GM18858 (cell line): ENCODE results near the gene HEY2.
"Not testable (repeated sequence)": the region's sequence is repeated elsewhere in the genome, so short reads cannot be mapped to it uniquely, and the experiment has no call there.

Experiments
- ATAC-seq: cut with Tn5 transposase; IDR thresholded peaks from one replicate; pipeline ENCODE4 v1.9.1; 2021; ENCODE audit not compliant: unreplicated experiment

HEY2 gene

GRCh38 chr6:125749173-125749864 is at the start of gene HEY2:
HEY2 (plus strand) TSS chr6:125749632; CDS start chr6:125749777, 145 bp downstream.
- ATAC-seq = peak; percentile 65

DNA sequence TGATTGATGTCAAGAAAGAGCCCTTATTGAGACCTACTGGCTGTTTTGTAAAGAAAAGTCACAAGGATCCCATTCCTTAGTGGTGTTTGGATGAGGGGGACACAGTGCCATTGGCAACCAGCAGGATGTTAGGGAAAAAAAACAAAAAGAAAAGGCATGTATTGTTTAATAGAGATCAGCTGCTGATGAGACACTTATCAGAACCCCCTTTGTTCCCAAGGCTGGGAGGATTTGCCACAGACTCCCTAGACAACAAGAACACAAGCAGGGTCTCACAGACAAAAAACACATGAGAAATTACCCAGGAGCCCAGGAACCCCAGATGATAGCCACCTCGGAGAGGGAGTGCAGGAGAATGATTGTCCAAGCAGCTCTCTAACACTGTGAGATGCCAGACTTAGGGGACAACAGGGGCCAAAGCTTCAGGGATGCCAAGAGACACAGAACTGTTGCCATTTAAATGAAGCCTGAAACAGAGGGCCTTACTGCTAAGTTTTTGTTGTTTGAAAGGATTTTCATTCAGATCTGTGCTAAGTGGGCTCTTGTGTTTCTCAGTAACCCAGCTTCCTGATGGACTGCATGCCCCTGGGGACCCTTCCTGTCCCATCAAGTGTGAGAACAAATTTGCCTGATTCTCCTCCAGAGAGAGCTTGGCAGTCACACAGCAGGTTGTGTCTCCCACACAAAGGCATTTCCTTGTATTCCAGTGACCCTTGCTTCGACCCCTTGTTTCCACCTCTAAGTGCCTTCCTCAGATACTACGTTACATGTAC is 48.7 kb upstream of the HEY2 start:
- no peak for ATAC-seq

- no peak for ATAC-seq
Measured at GRCh38 chr6:125701354-125701668, 48.1 kb upstream of the HEY2 start.

- not testable (repeated sequence) for ATAC-seq
Measured at GRCh38 chr6:125703882-125704281, 45.5 kb upstream of the HEY2 start.

- ATAC-seq = no peak
Measured at GRCh38 chr6:125707615-125708243, 41.7 kb upstream of the HEY2 start.

- ATAC-seq = no peak
Measured at GRCh38 chr6:125711013-125711675, 38.3 kb upstream of the HEY2 start.

DNA sequence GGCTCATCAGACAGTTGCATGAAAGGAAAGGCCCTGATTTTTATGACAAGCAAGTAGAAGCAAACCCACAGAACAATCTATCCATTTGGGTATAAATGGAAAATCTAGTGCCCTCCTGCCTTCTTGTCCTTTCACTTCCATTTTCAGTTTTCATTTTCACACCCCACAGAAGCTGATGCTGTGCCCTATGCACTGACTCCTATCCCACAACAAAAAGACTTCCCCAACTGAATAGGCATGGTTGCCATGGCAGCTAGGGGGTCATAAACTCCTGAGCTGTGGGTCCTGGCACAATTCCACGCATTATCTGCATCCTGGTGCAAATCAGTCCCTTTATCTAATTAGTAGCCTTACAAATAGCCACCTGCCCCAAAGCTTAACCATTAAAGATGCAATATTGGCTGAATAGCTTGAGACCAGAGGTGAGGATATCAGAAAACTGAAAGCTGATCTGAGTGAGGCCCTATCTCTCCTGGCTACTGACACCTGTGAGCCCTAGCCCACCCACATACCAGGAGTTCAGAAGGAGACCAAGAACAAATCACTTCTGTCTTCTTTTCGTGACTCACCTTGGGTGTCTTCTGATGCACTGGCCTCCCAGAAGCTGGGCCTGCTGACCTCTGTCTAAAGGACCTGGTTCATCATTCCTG is 34.9 kb upstream of the HEY2 start:
- ATAC-seq = peak; percentile 50

DNA sequence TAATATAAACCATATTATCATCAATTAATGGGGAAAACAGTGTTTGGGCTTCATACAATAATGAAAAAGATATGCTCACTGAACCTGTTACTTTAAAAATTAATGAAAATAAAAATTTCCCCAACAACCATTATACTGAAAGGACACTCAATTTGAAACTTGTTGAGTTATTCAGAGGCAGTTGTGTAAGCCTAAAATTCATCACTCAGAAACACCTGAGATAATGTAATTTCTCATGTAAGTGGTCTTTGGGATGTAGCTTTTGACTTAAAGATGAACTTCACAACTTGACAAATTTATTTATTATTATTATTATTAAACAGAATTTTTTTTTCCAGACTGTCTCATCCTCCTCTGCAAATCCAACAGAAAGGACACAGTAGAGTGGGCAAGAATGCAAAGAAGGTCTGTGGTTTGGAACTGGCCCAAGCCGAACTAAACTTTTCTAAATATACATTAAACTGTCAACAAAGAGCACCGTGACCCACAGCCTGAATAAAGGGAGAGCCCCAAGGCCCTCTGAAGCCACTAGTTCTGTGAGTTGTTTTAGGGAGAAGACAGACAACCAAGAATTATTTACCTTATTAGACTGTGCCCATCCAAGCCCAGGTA is 32.2 kb upstream of the HEY2 start:
- ATAC-seq = peak; percentile 72

DNA sequence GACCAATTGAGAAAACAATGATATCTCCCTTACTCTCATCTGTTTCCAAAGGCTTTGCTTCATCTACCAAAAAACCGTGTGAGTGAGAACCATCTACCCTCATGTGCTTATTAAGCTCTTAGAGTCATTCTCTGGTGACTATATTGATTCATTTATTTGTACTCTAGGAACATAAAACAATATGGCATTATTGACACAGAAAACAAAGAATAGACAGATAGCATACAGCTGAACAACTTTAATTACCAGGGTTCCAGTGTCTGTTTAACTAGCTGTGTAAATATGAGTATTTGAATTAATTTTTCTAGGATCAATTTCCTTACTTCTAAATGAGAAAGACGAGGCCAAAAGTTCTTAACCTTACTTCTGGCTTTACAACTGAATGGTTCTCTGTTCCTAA is 31.3 kb upstream of the HEY2 start:
- ATAC-seq = no peak

DNA sequence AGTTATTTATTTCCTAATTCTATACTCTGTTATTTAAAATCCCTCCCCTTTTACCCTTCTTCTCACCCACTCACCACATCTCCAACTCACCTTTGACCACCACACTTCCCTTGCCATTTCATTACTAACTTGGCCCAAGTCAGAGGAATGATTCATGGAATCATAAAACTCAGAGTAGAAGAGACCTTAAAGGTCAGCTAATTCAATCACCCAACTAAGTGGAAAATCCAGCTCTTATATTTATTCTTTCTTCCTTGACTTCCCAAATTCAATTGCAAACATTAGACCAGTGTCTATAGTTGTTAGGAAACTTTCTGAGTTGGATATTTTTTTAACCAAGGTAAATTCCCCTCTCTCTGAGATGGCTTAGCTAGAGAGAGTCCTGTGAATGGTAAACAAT is 26.5 kb upstream of the HEY2 start:
- ATAC-seq = no peak

GRCh38 chr6:125727216-125727615 is 22.2 kb upstream of the HEY2 start:
- ATAC-seq = no peak

GRCh38 chr6:125728739-125729138 is 20.7 kb upstream of the HEY2 start:
- no peak for ATAC-seq

GRCh38 chr6:125729983-125730382 is 19.4 kb upstream of the HEY2 start:
- ATAC-seq = no peak

- ATAC-seq = no peak
Measured at GRCh38 chr6:125732398-125732797, 17.0 kb upstream of the HEY2 start.

GRCh38 chr6:125733516-125734300 is 15.7 kb upstream of the HEY2 start:
- no peak for ATAC-seq

DNA sequence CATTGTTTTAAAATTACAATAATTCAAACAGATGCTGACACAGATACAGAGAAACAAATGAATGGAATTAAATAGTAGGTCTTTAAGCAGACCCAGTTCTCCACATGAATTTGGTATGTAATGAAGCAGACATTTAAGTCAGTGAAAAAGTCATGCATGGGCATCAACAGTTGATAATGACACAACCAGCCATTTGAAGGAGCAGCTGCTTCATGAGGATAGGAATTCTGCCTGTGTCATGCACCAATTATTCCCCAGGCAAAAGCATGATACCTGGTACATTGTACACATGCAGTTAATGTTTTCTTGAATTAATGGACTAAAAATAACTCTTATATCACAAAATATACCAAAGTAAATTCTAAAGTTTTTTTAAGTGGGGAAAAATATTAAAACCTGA is 11.2 kb upstream of the HEY2 start:
- no peak for ATAC-seq

DNA sequence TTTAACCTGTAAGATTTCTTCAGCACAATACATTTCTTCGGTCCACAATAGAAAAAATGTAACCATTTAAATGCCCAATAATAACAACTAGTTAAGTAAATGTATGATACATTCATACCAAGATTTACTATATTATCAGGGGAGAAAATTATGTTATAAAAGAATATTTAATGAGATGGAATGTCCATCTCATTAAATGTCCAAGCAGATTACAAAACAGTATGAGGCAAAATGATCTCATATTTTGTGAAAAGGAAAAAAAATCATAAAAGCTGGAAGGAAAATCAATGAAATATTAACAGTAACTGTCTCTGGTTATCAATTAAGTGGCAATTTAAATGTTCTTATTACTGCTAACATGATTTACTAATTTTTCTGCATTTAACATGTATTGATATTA is 10.1 kb upstream of the HEY2 start:
- ATAC-seq = no peak

DNA sequence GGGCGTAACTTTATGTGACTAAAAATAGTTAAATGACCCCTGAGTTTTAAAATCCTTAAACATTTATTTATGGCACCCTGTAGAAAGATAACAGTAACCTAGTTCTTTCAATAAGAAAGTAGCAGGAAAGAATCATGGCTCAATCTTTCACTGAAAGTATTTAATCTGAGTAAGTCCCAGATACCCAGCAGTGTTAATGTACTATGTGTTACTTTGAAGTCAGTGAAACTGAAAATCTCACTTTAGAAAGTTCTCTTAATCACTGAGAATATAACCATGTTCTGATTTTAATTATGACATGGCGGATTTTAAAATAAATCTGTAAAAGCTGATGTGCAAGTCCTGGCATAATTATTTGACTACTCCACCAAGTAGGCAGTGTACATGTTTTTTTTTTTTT is 8.1 kb upstream of the HEY2 start:
- no peak for ATAC-seq

DNA sequence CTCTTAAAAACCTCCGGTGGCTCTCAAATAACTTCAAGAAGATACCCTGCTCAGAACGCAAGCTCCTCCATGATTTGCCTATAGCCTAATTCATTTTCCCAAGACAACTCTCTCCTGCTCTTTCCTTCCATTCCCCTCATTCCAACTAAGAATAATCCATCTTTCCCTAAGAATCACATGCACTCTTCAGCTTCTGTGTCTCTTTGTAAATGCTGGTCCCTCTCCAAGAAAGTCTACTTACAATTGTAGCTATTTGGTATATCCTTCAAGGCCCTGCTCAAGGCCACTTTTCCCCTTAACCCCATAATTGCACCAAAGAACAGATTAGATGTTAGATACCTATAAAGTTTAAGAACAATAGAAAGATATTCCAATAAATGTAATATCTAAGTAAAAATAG is 7.4 kb upstream of the HEY2 start:
- ATAC-seq = no peak
